ENCODE results near the gene GNAQ. TPM values are rescaled to one million over a fixed set of nuclear protein-coding genes. Genes with fewer than 3 reads are reported as not detected.
A peak's percentile ranks its signal among the peaks of the same experiment; 100 is the strongest.

The GNAQ gene
- total and polyA plus RNA-seq, 4 donors, result 24.6 to 86.2 (median 51.4) TPM

DNA sequence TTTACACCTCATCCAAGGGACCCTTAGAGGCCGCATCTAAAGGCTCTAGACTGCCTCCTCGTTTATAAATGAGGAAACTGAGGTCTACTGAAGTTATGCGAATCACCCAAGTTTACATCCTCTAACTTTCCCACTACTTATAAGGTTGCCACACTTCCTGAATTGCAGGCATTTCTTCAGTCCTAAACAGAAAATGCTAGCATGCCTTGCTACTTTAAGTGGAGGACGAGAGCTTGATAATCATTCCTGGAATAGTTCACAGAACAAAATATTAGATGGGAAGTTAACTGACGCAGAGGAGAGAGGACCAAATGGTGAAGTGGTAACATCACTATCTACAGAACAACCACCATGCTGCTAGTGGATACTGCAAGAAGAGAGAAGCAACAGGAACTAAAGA lies 85.8 kb downstream of the GNAQ start:
- peak overlapping the region in 1 of 2 donors; percentile 29 for H3K27ac ChIP-seq (ENCODE audit: low read depth in 1 of 2, low read length in 1 of 2)
- 18 to 30% methylated on average over 5 of the region's 5 CpGs for WGBS, 2 donors
- ATAC-seq (ENCODE audit: insufficient read depth, low FRiP score), result peak; percentile 36
- peak in 1 of 3 donors; percentile 19 for DNase-seq
- no peaks in the 10 kb centered on the region for H3K36me3 ChIP-seq (ENCODE audit: control insufficient read depth in 4 of 4, insufficient read depth in 4 of 4, low read length in 4 of 4)
- H3K27me3 ChIP-seq (ENCODE audit: control insufficient read depth in 3 of 3, insufficient read depth in 3 of 3, low read length in 2 of 3), result no peaks in the 10 kb centered on the region
- peaks cover 11 to 49% (median 36%) of the 10 kb centered on the region in 5 donors for H3K4me1 ChIP-seq (ENCODE audit: control insufficient read depth in 5 of 5, insufficient read depth in 5 of 5, low read length in 5 of 5)
- H3K9ac ChIP-seq (ENCODE audit: insufficient read depth in 1 of 2, low read length in 2 of 2), result no peak overlapping the region
- TF ChIP-seq, protein P1, sequence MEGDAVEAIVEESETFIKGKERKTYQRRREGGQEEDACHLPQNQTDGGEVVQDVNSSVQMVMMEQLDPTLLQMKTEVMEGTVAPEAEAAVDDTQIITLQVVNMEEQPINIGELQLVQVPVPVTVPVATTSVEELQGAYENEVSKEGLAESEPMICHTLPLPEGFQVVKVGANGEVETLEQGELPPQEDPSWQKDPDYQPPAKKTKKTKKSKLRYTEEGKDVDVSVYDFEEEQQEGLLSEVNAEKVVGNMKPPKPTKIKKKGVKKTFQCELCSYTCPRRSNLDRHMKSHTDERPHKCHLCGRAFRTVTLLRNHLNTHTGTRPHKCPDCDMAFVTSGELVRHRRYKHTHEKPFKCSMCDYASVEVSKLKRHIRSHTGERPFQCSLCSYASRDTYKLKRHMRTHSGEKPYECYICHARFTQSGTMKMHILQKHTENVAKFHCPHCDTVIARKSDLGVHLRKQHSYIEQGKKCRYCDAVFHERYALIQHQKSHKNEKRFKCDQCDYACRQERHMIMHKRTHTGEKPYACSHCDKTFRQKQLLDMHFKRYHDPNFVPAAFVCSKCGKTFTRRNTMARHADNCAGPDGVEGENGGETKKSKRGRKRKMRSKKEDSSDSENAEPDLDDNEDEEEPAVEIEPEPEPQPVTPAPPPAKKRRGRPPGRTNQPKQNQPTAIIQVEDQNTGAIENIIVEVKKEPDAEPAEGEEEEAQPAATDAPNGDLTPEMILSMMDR (IDR thresholded peaks at IDR 0.05; ENCODE audit: control extremely low read depth, extremely low read depth), result no peak
- H3K4me3 ChIP-seq, result no peak overlapping the region
- no peaks in the 10 kb centered on the region for H3K9me3 ChIP-seq (ENCODE audit: control insufficient read depth in 4 of 4, insufficient read depth in 3 of 4, low read length in 3 of 4)

DNA sequence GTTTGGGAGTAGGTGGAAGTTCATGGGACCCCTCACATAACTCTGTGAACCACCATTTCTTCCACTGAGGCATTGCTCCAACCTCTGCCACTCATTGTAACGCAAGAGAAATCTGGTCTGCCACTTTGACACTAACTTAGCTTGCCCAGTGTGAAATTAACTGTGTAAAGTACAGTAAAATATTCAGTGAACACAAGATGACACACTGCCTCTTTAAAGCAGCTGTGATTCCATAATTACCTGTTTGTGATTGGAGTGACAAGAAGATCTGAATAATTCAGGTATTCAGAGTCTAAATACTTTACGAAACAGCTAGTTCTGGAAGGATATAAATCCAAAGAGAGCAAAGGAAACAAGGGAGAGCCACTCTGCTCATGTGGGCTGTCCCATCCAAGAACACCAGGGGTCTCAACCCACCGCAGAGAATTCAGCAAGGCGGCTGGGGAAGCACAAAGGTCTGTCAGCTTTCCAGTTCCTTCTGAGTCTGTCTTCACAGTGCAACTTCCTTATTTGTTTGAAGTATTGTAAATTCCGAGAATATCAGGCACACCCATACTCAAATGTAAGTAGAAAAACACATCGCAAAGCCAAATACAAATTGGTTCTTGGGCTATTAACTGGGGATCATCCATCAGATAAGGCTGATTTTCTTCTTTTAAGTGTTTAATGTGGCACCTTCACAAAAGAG lies 86.9 kb downstream of the GNAQ start:
- Histone ChIP-seq H3K9ac (ENCODE audit: insufficient read depth in 1 of 2, low read length in 2 of 2) (no peak overlapping the region), H3K27ac (ENCODE audit: low read depth in 1 of 2, low read length in 1 of 2) (peak overlapping the region; percentile 33 to 94), H3K4me1 (ENCODE audit: control insufficient read depth in 5 of 5, insufficient read depth in 5 of 5, low read length in 5 of 5) (peaks cover 11 to 47% (median 36%) of the 10 kb centered on the region in 5 donors), H3K27me3 (ENCODE audit: control insufficient read depth in 3 of 3, insufficient read depth in 3 of 3, low read length in 2 of 3) (no peaks in the 10 kb centered on the region), H3K36me3 (ENCODE audit: control insufficient read depth in 4 of 4, insufficient read depth in 4 of 4, low read length in 4 of 4) (no peaks in the 10 kb centered on the region), H3K4me3 (no peak overlapping the region), H3K9me3 (ENCODE audit: control insufficient read depth in 4 of 4, insufficient read depth in 3 of 4, low read length in 3 of 4) (no peaks in the 10 kb centered on the region)
- 16 to 19% methylated on average over 6 of the region's 6 CpGs for WGBS, 2 donors
- TF ChIP-seq, protein P1 (IDR thresholded peaks at IDR 0.05; ENCODE audit: control extremely low read depth, extremely low read depth), result no peak
- ATAC-seq (ENCODE audit: insufficient read depth, low FRiP score), result peak; percentile 53
- DNase-seq, result peak; percentile 53 to 73 (median 68)

DNA sequence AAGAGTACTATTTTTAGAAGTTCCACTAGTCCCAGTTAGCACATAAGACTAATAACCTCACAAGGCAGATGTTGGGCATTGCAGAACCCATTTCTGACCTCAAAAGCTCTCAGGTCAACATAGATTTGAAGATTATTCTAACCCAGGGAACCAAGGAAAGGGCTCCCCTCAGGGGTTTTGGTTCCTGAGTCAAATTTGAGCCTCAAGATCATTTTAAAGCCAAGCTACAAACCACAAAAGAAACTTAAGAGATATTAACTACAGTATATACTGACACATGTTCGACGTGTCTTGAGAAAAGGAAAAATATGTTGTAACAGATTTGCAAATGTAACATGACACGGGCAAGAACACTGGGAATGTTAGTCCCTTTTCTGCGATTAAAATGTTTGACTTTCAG lies 88.6 kb downstream of the GNAQ start:
- peaks cover 11 to 37% (median 27%) of the 10 kb centered on the region in 5 donors for H3K4me1 ChIP-seq (ENCODE audit: control insufficient read depth in 5 of 5, insufficient read depth in 5 of 5, low read length in 5 of 5)
- H3K9ac ChIP-seq (ENCODE audit: insufficient read depth in 1 of 2, low read length in 2 of 2), result no peak overlapping the region
- TF ChIP-seq, protein P1 (IDR thresholded peaks at IDR 0.05; ENCODE audit: control extremely low read depth, extremely low read depth), result no peak
- DNase-seq, result no peak
- no peaks in the 10 kb centered on the region for H3K9me3 ChIP-seq (ENCODE audit: control insufficient read depth in 4 of 4, insufficient read depth in 3 of 4, low read length in 3 of 4)
- no peak overlapping the region for H3K4me3 ChIP-seq
- 40 to 43% methylated on average over 4 of the region's 4 CpGs for WGBS, 2 donors
- H3K36me3 ChIP-seq (ENCODE audit: control insufficient read depth in 4 of 4, insufficient read depth in 4 of 4, low read length in 4 of 4), result peaks cover 0 to 2% (median 0%) of the 10 kb centered on the region in 4 donors
- ATAC-seq (ENCODE audit: insufficient read depth, low FRiP score), result no peak
- H3K27me3 ChIP-seq (ENCODE audit: control insufficient read depth in 3 of 3, insufficient read depth in 3 of 3, low read length in 2 of 3), result no peaks in the 10 kb centered on the region
- no peak overlapping the region for H3K27ac ChIP-seq (ENCODE audit: low read depth in 1 of 2, low read length in 1 of 2)
